Activated naive CD8-positive, alpha-beta T cell treated with anti-CD3 and anti-CD28 coated beads for 36 hours (primary cell): ENCODE measurements around the gene CNN3. TPM values are rescaled to one million over a fixed set of nuclear protein-coding genes. Genes with fewer than 3 reads are reported as not detected.

Source experiments
- DNase-seq: peaks from one replicate; pipeline ENCODE4 v3.0.0; 2021
- H3K27ac Mint-ChIP-seq: one replicate; pipeline ENCODE4 v1.8.0; 2022; ENCODE audit warnings: mild to moderate bottlenecking, moderate library complexity, mixed read lengths
- H3K27me3 Mint-ChIP-seq: one replicate; pipeline ENCODE4 v1.8.0; 2022; ENCODE audit warnings: mild to moderate bottlenecking, mixed read lengths
- H3K36me3 Mint-ChIP-seq: one replicate; pipeline ENCODE4 v1.8.0; 2021; ENCODE audit warnings: mild to moderate bottlenecking, mixed read lengths
- H3K4me1 Mint-ChIP-seq: one replicate; pipeline ENCODE4 v1.8.0; 2021; ENCODE audit warnings: mixed read lengths
- H3K4me3 Mint-ChIP-seq: one replicate; pipeline ENCODE4 v1.8.0; 2022; ENCODE audit warnings: mild to moderate bottlenecking, moderate library complexity, mixed read lengths
- H3K9me3 Mint-ChIP-seq: one replicate; pipeline ENCODE4 v1.8.0; 2022; ENCODE audit warnings: mixed read lengths
- total RNA-seq, 2 experiments: library from RNA; stranded (reverse); gene quantifications; one replicate each; pipeline ENCODE4 v1.2.3, GENCODE V29; 2021

Gene CNN3
- total RNA-seq, 2 experiments from 2014 or later, result 12.9 to 15.2 TPM

- Mint-ChIP-seq H3K36me3 (no peaks in the 10 kb centered on the region), H3K4me1 (peaks cover 2% of the 10 kb centered on the region), H3K9me3 (no peaks in the 10 kb centered on the region), H3K27ac (no peak overlapping the region), H3K4me3 (no peak overlapping the region), H3K27me3 (no peaks in the 10 kb centered on the region)
- no peak for DNase-seq
Observed at GRCh38 chr1:94872771-94873495, 54.0 kb downstream of the CNN3 start.

- H3K9me3 Mint-ChIP-seq, result no peaks in the 10 kb centered on the region
- no peaks in the 10 kb centered on the region for H3K36me3 Mint-ChIP-seq
- peaks cover 2% of the 10 kb centered on the region for H3K4me1 Mint-ChIP-seq
- no peak overlapping the region for H3K4me3 Mint-ChIP-seq
- H3K27me3 Mint-ChIP-seq, result no peaks in the 10 kb centered on the region
- DNase-seq, result no peak
- H3K27ac Mint-ChIP-seq, result no peak overlapping the region
Observed at GRCh38 chr1:94871031-94871430, 55.9 kb downstream of the CNN3 start.

- Mint-ChIP-seq H3K27ac (no peak overlapping the region), H3K4me3 (no peak overlapping the region), H3K27me3 (no peaks in the 10 kb centered on the region), H3K9me3 (no peaks in the 10 kb centered on the region), H3K4me1 (no peaks in the 10 kb centered on the region), H3K36me3 (no peaks in the 10 kb centered on the region)
- no peak for DNase-seq
Observed at GRCh38 chr1:94866164-94866807, 60.6 kb downstream of the CNN3 start.

- no peaks in the 10 kb centered on the region for H3K36me3 Mint-ChIP-seq
- peaks cover under 1% of the 10 kb centered on the region for H3K27me3 Mint-ChIP-seq
- no peak overlapping the region for H3K27ac Mint-ChIP-seq
- H3K9me3 Mint-ChIP-seq, result no peaks in the 10 kb centered on the region
- no peak overlapping the region for H3K4me3 Mint-ChIP-seq
- H3K4me1 Mint-ChIP-seq, result no peaks in the 10 kb centered on the region
- no peak for DNase-seq
Observed at GRCh38 chr1:94865360-94865759, 61.5 kb downstream of the CNN3 start.

- Mint-ChIP-seq H3K4me3 (no peak overlapping the region), H3K9me3 (no peaks in the 10 kb centered on the region), H3K27me3 (peaks cover 4% of the 10 kb centered on the region), H3K4me1 (no peaks in the 10 kb centered on the region), H3K36me3 (no peaks in the 10 kb centered on the region), H3K27ac (no peak overlapping the region)
- no peak for DNase-seq
Observed at GRCh38 chr1:94864821-94865220, 62.1 kb downstream of the CNN3 start.

GRCh38 chr1:94863919-94864318 is 63.0 kb downstream of the CNN3 start:
- DNase-seq, result no peak
- Mint-ChIP-seq H3K4me3 (no peak overlapping the region), H3K27ac (no peak overlapping the region), H3K27me3 (peaks cover 8% of the 10 kb centered on the region), H3K4me1 (no peaks in the 10 kb centered on the region), H3K9me3 (no peaks in the 10 kb centered on the region), H3K36me3 (no peaks in the 10 kb centered on the region)

GRCh38 chr1:94863297-94863911 is 63.5 kb downstream of the CNN3 start:
- Mint-ChIP-seq H3K27ac (no peak overlapping the region), H3K36me3 (no peaks in the 10 kb centered on the region), H3K4me3 (no peak overlapping the region), H3K4me1 (no peaks in the 10 kb centered on the region), H3K9me3 (no peaks in the 10 kb centered on the region), H3K27me3 (peaks cover 8% of the 10 kb centered on the region)
- no peak for DNase-seq

GRCh38 chr1:94862718-94863117 is 64.2 kb downstream of the CNN3 start:
- no peaks in the 10 kb centered on the region for H3K9me3 Mint-ChIP-seq
- no peaks in the 10 kb centered on the region for H3K36me3 Mint-ChIP-seq
- H3K27me3 Mint-ChIP-seq, result peaks cover 11% of the 10 kb centered on the region
- H3K4me3 Mint-ChIP-seq, result no peak overlapping the region
- no peak for DNase-seq
- H3K4me1 Mint-ChIP-seq, result no peaks in the 10 kb centered on the region
- no peak overlapping the region for H3K27ac Mint-ChIP-seq

GRCh38 chr1:94859174-94859573 is 67.7 kb downstream of the CNN3 start:
- H3K4me3 Mint-ChIP-seq, result no peak overlapping the region
- H3K27ac Mint-ChIP-seq, result no peak overlapping the region
- H3K27me3 Mint-ChIP-seq, result peaks cover 14% of the 10 kb centered on the region
- H3K36me3 Mint-ChIP-seq, result no peaks in the 10 kb centered on the region
- DNase-seq, result no peak
- H3K4me1 Mint-ChIP-seq, result no peaks in the 10 kb centered on the region
- no peaks in the 10 kb centered on the region for H3K9me3 Mint-ChIP-seq

GRCh38 chr1:94858276-94858675 is 68.6 kb downstream of the CNN3 start:
- DNase-seq, result no peak
- Mint-ChIP-seq H3K9me3 (no peaks in the 10 kb centered on the region), H3K4me3 (no peak overlapping the region), H3K27ac (no peak overlapping the region), H3K27me3 (peaks cover 14% of the 10 kb centered on the region), H3K4me1 (no peaks in the 10 kb centered on the region), H3K36me3 (no peaks in the 10 kb centered on the region)

GRCh38 chr1:94856868-94857267 is 70.0 kb downstream of the CNN3 start:
- H3K36me3 Mint-ChIP-seq, result no peaks in the 10 kb centered on the region
- DNase-seq, result no peak
- H3K9me3 Mint-ChIP-seq, result no peaks in the 10 kb centered on the region

GRCh38 chr1:94856004-94856403 is 70.9 kb downstream of the CNN3 start:
- H3K9me3 Mint-ChIP-seq, result no peaks in the 10 kb centered on the region
- peaks cover 14% of the 10 kb centered on the region for H3K27me3 Mint-ChIP-seq
- H3K36me3 Mint-ChIP-seq, result no peaks in the 10 kb centered on the region
- no peak overlapping the region for H3K27ac Mint-ChIP-seq
- H3K4me3 Mint-ChIP-seq, result no peak overlapping the region
- no peaks in the 10 kb centered on the region for H3K4me1 Mint-ChIP-seq
- DNase-seq, result no peak

More at GRCh38 chr1:94856868-94857267, 70.0 kb downstream of the CNN3 start:
- no peak overlapping the region for H3K4me3 Mint-ChIP-seq
- H3K27me3 Mint-ChIP-seq, result peaks cover 14% of the 10 kb centered on the region
- H3K27ac Mint-ChIP-seq, result no peak overlapping the region
- no peaks in the 10 kb centered on the region for H3K4me1 Mint-ChIP-seq

GRCh38 chr1:94855307-94855700 is 71.6 kb downstream of the CNN3 start:
- Mint-ChIP-seq H3K4me1 (no peaks in the 10 kb centered on the region), H3K9me3 (no peaks in the 10 kb centered on the region), H3K4me3 (no peak overlapping the region), H3K27ac (no peak overlapping the region), H3K36me3 (no peaks in the 10 kb centered on the region), H3K27me3 (peaks cover 13% of the 10 kb centered on the region)
- no peak for DNase-seq

- no peak overlapping the region for H3K27ac Mint-ChIP-seq
- H3K4me1 Mint-ChIP-seq, result no peaks in the 10 kb centered on the region
- no peak overlapping the region for H3K4me3 Mint-ChIP-seq
- no peaks in the 10 kb centered on the region for H3K9me3 Mint-ChIP-seq
- peak; percentile 75 for DNase-seq
- peaks cover 10% of the 10 kb centered on the region for H3K27me3 Mint-ChIP-seq
- no peaks in the 10 kb centered on the region for H3K36me3 Mint-ChIP-seq
Observed at GRCh38 chr1:94854458-94855306, 72.2 kb downstream of the CNN3 start.

GRCh38 chr1:94852788-94853187 is 74.1 kb downstream of the CNN3 start:
- H3K36me3 Mint-ChIP-seq, result no peaks in the 10 kb centered on the region
- no peaks in the 10 kb centered on the region for H3K9me3 Mint-ChIP-seq
- H3K27ac Mint-ChIP-seq, result no peak overlapping the region
- H3K27me3 Mint-ChIP-seq, result peaks cover 3% of the 10 kb centered on the region
- H3K4me3 Mint-ChIP-seq, result no peak overlapping the region
- no peak for DNase-seq
- no peaks in the 10 kb centered on the region for H3K4me1 Mint-ChIP-seq
